Measurements from ENCODE around the gene ATP5MC3.

The ATP5MC3 gene

DNA sequence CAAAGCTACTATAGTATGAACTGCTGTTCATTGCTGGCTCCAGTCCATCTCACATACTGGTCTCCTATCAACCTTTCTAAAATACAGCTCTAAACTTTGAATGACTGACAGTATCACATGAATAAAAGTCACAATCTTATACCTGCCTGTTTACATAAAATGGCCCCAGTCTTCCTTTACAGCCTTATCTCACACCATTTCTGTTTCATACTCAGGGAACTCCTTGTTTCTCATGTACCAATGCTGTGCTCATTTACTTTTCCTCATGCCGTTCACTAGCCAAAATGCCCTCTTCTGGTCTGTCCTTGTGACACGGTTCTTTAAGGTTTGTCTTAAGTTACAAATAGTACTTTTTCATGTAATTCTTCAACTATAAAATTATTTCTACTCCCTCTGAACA, 6.2 kb downstream of the ATP5MC3 start:
- TF ChIP-seq, protein P1, sequence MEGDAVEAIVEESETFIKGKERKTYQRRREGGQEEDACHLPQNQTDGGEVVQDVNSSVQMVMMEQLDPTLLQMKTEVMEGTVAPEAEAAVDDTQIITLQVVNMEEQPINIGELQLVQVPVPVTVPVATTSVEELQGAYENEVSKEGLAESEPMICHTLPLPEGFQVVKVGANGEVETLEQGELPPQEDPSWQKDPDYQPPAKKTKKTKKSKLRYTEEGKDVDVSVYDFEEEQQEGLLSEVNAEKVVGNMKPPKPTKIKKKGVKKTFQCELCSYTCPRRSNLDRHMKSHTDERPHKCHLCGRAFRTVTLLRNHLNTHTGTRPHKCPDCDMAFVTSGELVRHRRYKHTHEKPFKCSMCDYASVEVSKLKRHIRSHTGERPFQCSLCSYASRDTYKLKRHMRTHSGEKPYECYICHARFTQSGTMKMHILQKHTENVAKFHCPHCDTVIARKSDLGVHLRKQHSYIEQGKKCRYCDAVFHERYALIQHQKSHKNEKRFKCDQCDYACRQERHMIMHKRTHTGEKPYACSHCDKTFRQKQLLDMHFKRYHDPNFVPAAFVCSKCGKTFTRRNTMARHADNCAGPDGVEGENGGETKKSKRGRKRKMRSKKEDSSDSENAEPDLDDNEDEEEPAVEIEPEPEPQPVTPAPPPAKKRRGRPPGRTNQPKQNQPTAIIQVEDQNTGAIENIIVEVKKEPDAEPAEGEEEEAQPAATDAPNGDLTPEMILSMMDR (IDR thresholded peaks at IDR 0.05; ENCODE audit: insufficient read depth, low read length, missing control alignments): no peak
- no peak for DNase-seq (ENCODE audit: low read depth, low spot score)
- POLR2A ChIA-PET: no interaction called here
- no peak overlapping the region for H3K4me3 ChIP-seq (ENCODE audit: low read depth, low read length)
- CTCF ChIA-PET: interaction anchor here (1.5 kb wide), 1 partner anchor 11 kb away, joined by 5 read pairs; no protein-coding TSS in a partner anchor

DNA sequence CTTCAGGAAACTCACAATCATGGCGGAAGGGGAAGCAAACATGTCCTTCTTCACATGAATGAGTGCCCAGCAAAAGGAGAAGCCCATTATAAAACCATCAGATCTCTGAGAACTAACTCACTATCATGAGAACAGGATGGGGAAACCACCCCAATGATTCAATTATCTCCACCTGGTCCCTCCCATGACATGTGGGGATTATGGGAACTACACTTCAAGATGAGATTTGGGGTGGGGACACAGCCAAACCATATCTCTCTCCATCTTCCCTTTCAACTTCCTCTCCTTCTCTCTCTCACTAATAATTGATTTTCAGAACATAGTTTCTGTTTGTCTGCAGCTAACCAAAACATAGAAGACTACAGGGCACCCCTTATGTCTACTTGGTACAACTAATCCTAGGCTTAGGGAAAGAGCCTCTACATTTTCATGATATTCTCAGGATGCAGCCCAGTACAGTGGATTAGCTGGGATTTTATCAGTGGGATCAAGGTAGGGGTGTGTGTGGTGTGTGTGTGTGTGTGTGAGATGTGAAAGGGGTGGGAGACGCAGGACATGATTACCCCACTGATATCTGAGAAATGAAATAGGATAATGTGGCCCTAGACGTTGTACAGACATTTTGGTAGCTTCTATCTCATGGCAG, 10.7 kb downstream of the ATP5MC3 start:
- POLR2A ChIA-PET: no interaction called here
- TF ChIP-seq, protein P1 (IDR thresholded peaks at IDR 0.05; ENCODE audit: insufficient read depth, low read length, missing control alignments): no peak
- H3K4me3 ChIP-seq (ENCODE audit: low read depth, low read length): no peak overlapping the region
- CTCF ChIA-PET: interaction anchor here (0.6 to 1.9 kb wide), 2 partner anchors 10 to 1446 kb away, joined by 3 to 6 read pairs; no protein-coding TSS in a partner anchor
- no peak for DNase-seq (ENCODE audit: low read depth, low spot score)

DNA sequence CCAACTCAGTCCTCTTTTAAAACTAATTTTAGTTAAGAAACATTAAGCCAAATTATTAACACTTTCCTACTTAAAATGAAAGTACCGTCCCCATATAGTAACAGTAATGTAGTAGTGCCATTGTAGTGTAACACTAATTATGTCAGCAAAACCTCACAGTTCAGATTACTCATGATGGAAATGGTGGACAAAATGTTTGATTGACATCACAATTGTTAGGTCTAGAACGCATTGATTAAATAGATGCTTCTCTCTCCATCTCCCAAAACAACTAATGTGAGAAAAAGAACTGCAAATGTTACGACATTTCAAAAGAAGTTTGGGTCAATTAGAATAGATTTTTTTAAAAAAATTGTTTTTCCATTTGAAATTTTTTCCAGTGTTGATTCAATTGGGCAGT, 12.3 kb downstream of the ATP5MC3 start:
- POLR2A ChIA-PET: interaction anchor here (0.5 kb wide), 1 partner anchor 42 kb away, joined by 4 read pairs; no protein-coding TSS in a partner anchor
- DNase-seq (ENCODE audit: low read depth, low spot score): no peak
- CTCF ChIA-PET: interaction anchor here (0.7 to 1.2 kb wide), 2 partner anchors 9 kb away, joined by 3 read pairs; no protein-coding TSS in a partner anchor
- H3K4me3 ChIP-seq (ENCODE audit: low read depth, low read length): peak overlapping the region; percentile 24; the same call in 1 of the 2 replicates
- TF ChIP-seq, protein P1 (IDR thresholded peaks at IDR 0.05; ENCODE audit: insufficient read depth, low read length, missing control alignments): no peak

DNA sequence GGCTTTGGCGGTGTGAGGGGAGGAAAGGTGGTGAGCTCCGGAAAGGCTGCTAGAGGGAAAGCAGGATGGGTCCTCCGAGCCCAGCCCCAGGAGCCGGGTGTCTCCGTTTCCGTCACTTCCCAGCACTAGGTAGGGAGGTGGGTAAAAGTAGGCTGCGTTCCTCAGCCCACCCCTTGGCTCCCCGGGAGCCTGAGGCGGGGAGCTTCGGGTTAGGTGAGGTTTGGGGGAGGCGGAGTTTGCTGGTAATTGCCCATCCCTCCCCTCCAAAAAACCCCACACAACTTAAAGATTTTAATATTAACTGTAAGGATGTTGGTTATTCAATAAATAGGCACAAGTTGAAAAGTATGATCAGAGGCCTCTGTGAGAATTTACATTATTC, 13.0 kb downstream of the ATP5MC3 start:
- no peak for DNase-seq (ENCODE audit: low read depth, low spot score)
- peak overlapping the region; percentile 88 for H3K4me3 ChIP-seq (ENCODE audit: low read depth, low read length)
- ChIA-PET CTCF (interaction anchor here (1.2 kb wide), 1 partner anchor 9 kb away, joined by 3 read pairs; no protein-coding TSS in a partner anchor), POLR2A (interaction anchor here (0.6 to 1.1 kb wide), 2 partner anchors 12 to 721 kb away, joined by 3 to 4 read pairs; no protein-coding TSS in a partner anchor)
- TF ChIP-seq, protein P1 (IDR thresholded peaks at IDR 0.05; ENCODE audit: insufficient read depth, low read length, missing control alignments): no peak

DNA sequence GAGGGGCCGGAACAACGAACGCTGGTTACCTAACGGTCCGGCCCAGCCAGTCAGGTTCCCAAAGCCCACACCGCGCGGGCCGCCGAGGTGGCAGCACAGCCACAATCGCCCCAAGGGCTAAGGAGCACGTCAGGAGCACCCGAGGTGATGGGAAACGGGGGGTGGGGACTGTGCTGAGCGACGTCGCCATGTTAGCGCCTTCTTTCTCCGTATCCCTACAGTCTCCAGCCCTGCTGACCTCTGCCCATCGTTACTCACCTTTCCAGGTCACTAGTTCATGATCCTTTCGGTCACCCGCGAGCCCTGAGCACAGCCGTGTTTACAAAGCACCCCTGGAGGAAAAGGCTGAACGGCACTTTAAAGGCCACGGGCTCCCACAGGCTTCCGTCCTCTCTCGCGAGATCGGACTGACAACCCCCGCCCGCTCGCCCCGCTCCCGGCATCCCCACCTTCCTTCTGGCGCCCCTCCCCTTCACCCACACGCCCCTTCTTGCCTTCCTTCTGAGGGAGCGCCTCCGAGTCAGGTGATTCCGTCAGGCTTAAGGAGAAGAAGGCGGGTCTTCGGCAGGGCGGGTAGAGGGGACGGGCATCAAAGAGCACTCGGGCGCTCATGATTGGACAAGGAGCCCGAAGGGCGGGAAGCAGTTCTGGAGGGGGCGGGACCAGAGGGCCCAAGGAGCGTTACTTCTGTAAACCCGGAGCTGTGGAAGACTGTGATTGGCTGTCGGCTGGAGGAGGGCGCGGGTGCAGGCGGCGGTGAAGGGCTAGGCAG, 13.5 kb downstream of the ATP5MC3 start, which contains the start of gene ATF2:
ATF2 (minus strand) TSS at position 412 of the 772 bp plus-strand sequence. CDS start 31,760 bp downstream, outside the sequence.
- ChIA-PET POLR2A (interaction anchor here (0.6 to 1.1 kb wide), 3 partner anchors 13 to 884 kb away, joined by 3 to 5 read pairs (median 4); no protein-coding TSS in a partner anchor), CTCF (interaction anchor here (1.2 kb wide), 1 partner anchor 10 kb away, joined by 3 read pairs; no protein-coding TSS in a partner anchor)
- TF ChIP-seq, protein P1 (IDR thresholded peaks at IDR 0.05; ENCODE audit: insufficient read depth, low read length, missing control alignments): no peak
- peak; percentile 99 for DNase-seq (ENCODE audit: low read depth, low spot score)
- H3K4me3 ChIP-seq (ENCODE audit: low read depth, low read length): peak within 1 kb of the TSS; percentile 100
